Common myeloid progenitor, CD34-positive (primary cell): ENCODE measurements around the gene CD274.
"Not testable (repeated sequence)": the region's sequence is repeated elsewhere in the genome, so short reads cannot be mapped to it uniquely, and the experiment has no call there.

Source experiments
- CTCF ChIA-PET: fragments of 350-600 bp; sonication (Branson Sonifier 250); formaldehyde crosslinking; loops from one replicate; lab custom pipeline; 2021; ENCODE audit warnings: antibody characterized with exemption; lab: Charles Lee
- POLR2A ChIA-PET: fragments of 350-600 bp; sonication (Branson Sonifier 250); formaldehyde crosslinking; loops from one replicate; lab custom pipeline; 2021; ENCODE audit warnings: antibody characterized with exemption; lab: Charles Lee
- DNase-seq, 3 donors: peaks; one replicate each; pipeline versions ENCODE4 v3.0.0 to v3.0.0-alpha.2; 2013
- H3K27ac ChIP-seq, 2 experiments: 1 replicate in 1 of 2; 2 replicates in 1 of 2; pipeline ENCODE4 v1.7.0; 2013; ENCODE audit warnings: inconsistent platforms in 2 of 2, low read length in 2 of 2, mild to moderate bottlenecking in 2 of 2, low read depth in 1 of 2, moderate library complexity in 1 of 2; ENCODE audit not compliant: severe bottlenecking in 2 of 2, insufficient read depth in 1 of 2, poor library complexity in 1 of 2
- H3K27me3 ChIP-seq, 5 experiments: replicated peaks in 2 of 5; 1 replicate in 3 of 5; 2 replicates in 2 of 5; pipeline versions ENCODE4 v1.6.1 to v1.7.0; 2013; ENCODE audit warnings: low read length in 4 of 5, mild to moderate bottlenecking in 2 of 5, moderate library complexity in 2 of 5, inconsistent platforms in 1 of 5; ENCODE audit not compliant: insufficient read depth in 5 of 5, control insufficient read depth in 4 of 5
- H3K36me3 ChIP-seq, 4 experiments: 1 replicate in 2 of 4; 2 replicates in 2 of 4; pipeline versions ENCODE4 v1.6.1 to v1.7.0; 2013; ENCODE audit warnings: low read length in 3 of 4, control low read depth in 1 of 4, mild to moderate bottlenecking in 1 of 4; ENCODE audit not compliant: control insufficient read depth in 4 of 4, insufficient read depth in 4 of 4
- H3K4me1 ChIP-seq, 4 experiments: 1 replicate in 3 of 4; 2 replicates in 1 of 4; pipeline versions ENCODE4 v1.6.1 to v1.7.1; 2013; ENCODE audit warnings: low read length in 3 of 4, mild to moderate bottlenecking in 3 of 4, control low read depth in 1 of 4, inconsistent platforms in 1 of 4, moderate library complexity in 1 of 4; ENCODE audit not compliant: control insufficient read depth in 4 of 4, insufficient read depth in 4 of 4; ENCODE audit errors: control extremely low read depth in 1 of 4
- H3K4me3 ChIP-seq, 7 experiments: 1 replicate in 4 of 7; 2 replicates in 3 of 7; pipeline versions ENCODE4 v1.5.1 to v1.7.0; 2013; ENCODE audit warnings: mild to moderate bottlenecking in 7 of 7, low read length in 6 of 7, moderate library complexity in 6 of 7, inconsistent platforms in 2 of 7, low read depth in 2 of 7, control low read depth in 1 of 7; ENCODE audit not compliant: insufficient read depth in 4 of 7, control insufficient read depth in 1 of 7; ENCODE audit errors: extremely low read depth in 1 of 7
- H3K9me3 ChIP-seq, 5 experiments: 1 replicate in 4 of 5; 2 replicates in 1 of 5; pipeline versions ENCODE4 v1.6.1 to v1.7.1; 2013; ENCODE audit warnings: low read length in 4 of 5, mild to moderate bottlenecking in 2 of 5, inconsistent platforms in 1 of 5, low read depth in 1 of 5, moderate library complexity in 1 of 5; ENCODE audit not compliant: control insufficient read depth in 4 of 5, insufficient read depth in 2 of 5; ENCODE audit errors: control extremely low read depth in 1 of 5
- WGBS: methylation state at CpG from one replicate; pipeline ENCODE4 v1.1.5; 2013; ENCODE audit not compliant: insufficient coverage; 5-methylcytosine and 5-hydroxymethylcytosine counted together

The CD274 gene

DNA sequence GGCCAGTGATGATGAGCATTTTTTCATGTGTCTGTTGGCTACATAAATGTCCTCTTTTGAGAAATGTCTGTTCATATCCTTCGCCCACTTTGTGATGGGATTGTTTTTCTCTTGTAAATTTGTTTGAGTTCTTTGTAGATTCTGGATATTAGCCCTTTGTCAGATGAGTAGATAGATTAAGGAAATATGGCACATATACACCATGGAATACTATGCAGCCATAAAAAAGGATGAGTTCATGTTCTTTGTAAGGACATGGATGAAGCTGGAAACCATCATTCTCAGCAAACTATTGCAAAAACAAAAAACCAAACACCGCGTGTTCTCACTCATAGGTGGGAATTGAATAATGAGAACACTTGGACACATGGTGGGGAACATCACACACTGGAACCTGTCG is 5.2 kb upstream of the CD274 start:
- H3K4me1 ChIP-seq = peaks cover 0 to 24% (median 5%) of the 10 kb centered on the region in 4 experiments
- H3K9me3 ChIP-seq, H3K36me3 ChIP-seq, H3K27me3 ChIP-seq, DNase-seq, H3K27ac ChIP-seq, H3K4me3 ChIP-seq, POLR2A ChIA-PET, CTCF ChIA-PET: not testable (repeated sequence)
- WGBS = no CpG with 5 or more reads among the region's 4 CpGs

GRCh38 chr9:5445886-5446285 is 4.5 kb upstream of the CD274 start:
- no peak overlapping the region for H3K4me3 ChIP-seq
- no peaks in the 10 kb centered on the region for H3K27me3 ChIP-seq
- peaks cover 0 to 30% (median 9%) of the 10 kb centered on the region in 4 experiments for H3K4me1 ChIP-seq
- no peak overlapping the region for H3K27ac ChIP-seq
- ChIA-PET CTCF (interaction anchor here (1.4 kb wide), 1 partner anchor 143 kb away, joined by 3 read pairs; no protein-coding TSS in a partner anchor), POLR2A (no interaction called here)
- H3K9me3 ChIP-seq = no peaks in the 10 kb centered on the region
- DNase-seq = no peak
- no peaks in the 10 kb centered on the region for H3K36me3 ChIP-seq

GRCh38 chr9:5446451-5447236 is 3.7 kb upstream of the CD274 start:
- no peak overlapping the region for H3K27ac ChIP-seq
- POLR2A ChIA-PET = no interaction called here
- CTCF ChIA-PET = interaction anchor here (0.9 to 1.4 kb wide), 3 partner anchors 143 to 458 kb away, joined by 3 read pairs; no protein-coding TSS in a partner anchor

GRCh38 chr9:5447337-5447736 is 3.0 kb upstream of the CD274 start:
- Histone ChIP-seq H3K4me1 (peaks cover 0 to 30% (median 14%) of the 10 kb centered on the region in 4 experiments), H3K27ac (no peak overlapping the region), H3K36me3 (no peaks in the 10 kb centered on the region), H3K4me3 (no peak overlapping the region), H3K9me3 (no peaks in the 10 kb centered on the region), H3K27me3 (no peaks in the 10 kb centered on the region)
- 100% methylated on average over 2 of the region's 3 CpGs for WGBS
- ChIA-PET POLR2A (no interaction called here), CTCF (interaction anchor here (1.0 to 1.4 kb wide), 2 partner anchors 142 to 143 kb away, joined by 3 read pairs; no protein-coding TSS in a partner anchor)
- no peak for DNase-seq

More at GRCh38 chr9:5446451-5447236, 3.7 kb upstream of the CD274 start:
- Histone ChIP-seq H3K4me1 (peaks cover 0 to 30% (median 13%) of the 10 kb centered on the region in 4 experiments), H3K4me3 (no peak overlapping the region), H3K27me3 (no peaks in the 10 kb centered on the region), H3K9me3 (no peaks in the 10 kb centered on the region), H3K36me3 (no peaks in the 10 kb centered on the region)
- 90% methylated on average over 2 of the region's 3 CpGs for WGBS
- DNase-seq = no peak

- Histone ChIP-seq H3K36me3 (no peaks in the 10 kb centered on the region), H3K27ac (no peak overlapping the region), H3K4me3 (no peak overlapping the region), H3K9me3 (no peaks in the 10 kb centered on the region), H3K4me1 (peaks cover 0 to 30% (median 14%) of the 10 kb centered on the region in 4 experiments), H3K27me3 (no peaks in the 10 kb centered on the region)
- ChIA-PET CTCF (interaction anchor here (1.1 to 3.6 kb wide), 2 partner anchors 140 to 686 kb away, joined by 4 to 52 read pairs; no protein-coding TSS in a partner anchor), POLR2A (no interaction called here)
- no peak for DNase-seq
- WGBS = 100% methylated on average over 1 of the region's 2 CpGs
Measured at GRCh38 chr9:5448016-5448415, 2.3 kb upstream of the CD274 start.

GRCh38 chr9:5448461-5449435 is 1.6 kb upstream of the CD274 start:
- ChIA-PET CTCF (interaction anchor here (0.7 to 3.6 kb wide), 4 partner anchors 8 to 687 kb away, joined by 3 to 52 read pairs (median 14); no protein-coding TSS in a partner anchor), POLR2A (interaction anchor here (1.6 kb wide), 1 partner anchor 11 kb away, joined by 6 read pairs; the partner anchor contains the start of gene PLGRKT)
- Histone ChIP-seq H3K9me3 (no peaks in the 10 kb centered on the region), H3K27ac (no peak overlapping the region), H3K4me1 (peaks cover 0 to 30% (median 14%) of the 10 kb centered on the region in 4 experiments), H3K36me3 (no peaks in the 10 kb centered on the region), H3K4me3 (peak overlapping the region in 1 of 7 experiments; percentile 67), H3K27me3 (no peaks in the 10 kb centered on the region)
- no peak for DNase-seq
- 100% methylated on average over 2 of the region's 5 CpGs for WGBS
